ENCODE results near the gene TMEM183A.
"Not testable (repeated sequence)": the region's sequence is repeated elsewhere in the genome, so short reads cannot be mapped to it uniquely, and the experiment has no call there.

Gene TMEM183A

DNA sequence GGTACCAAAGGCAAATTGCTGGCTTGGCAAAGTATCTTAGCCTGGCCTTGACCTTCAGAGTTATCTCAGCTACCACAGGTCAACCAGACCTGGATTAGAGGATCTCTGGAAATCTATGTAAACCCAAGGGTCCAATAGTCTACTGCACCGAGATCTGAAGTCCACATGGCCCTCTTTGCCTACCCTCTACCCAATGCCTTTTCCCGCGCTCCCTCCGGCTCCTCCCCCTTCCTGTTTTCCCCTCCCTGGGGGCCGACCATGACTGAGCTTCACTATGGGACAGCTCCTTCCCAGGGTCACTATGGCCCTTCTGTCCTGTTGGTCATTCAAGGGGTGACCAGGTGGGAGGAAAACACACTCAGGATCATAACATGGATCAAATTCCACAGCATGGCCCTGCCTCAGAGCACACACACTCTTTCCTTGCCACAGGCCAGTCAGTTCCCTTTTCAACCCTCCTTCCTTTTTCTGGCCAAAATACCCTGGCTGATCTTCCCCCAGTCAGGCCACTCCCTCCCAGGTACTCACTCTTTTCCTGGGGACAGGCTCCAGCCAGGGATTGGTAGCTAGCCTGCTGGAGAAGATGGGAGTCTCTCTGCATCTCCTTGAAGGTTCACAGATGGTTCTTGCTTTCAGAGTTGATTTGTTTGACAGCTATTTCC, 19.1 kb upstream of the TMEM183A start:
- DNase-seq, result no peak

DNA sequence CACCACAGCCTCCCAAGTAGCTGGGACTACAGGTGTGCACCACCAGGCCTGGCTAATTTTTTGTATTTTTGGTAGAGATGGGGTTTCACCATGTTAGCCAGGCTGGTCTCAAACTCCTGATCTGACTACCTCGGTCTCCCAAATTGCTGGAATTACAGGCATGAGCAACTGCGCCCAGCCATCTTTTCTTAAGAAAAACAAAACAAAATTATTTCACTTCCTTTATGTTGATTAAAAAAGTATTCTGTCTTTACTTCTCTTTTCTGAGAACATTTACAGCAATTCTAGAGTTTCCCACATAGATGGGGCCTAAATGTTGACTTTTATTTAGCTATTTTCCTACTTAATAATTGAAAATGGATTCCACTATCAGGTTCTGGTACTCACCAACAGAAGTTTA, 17.3 kb upstream of the TMEM183A start:
- DNase-seq, result no peak

DNA sequence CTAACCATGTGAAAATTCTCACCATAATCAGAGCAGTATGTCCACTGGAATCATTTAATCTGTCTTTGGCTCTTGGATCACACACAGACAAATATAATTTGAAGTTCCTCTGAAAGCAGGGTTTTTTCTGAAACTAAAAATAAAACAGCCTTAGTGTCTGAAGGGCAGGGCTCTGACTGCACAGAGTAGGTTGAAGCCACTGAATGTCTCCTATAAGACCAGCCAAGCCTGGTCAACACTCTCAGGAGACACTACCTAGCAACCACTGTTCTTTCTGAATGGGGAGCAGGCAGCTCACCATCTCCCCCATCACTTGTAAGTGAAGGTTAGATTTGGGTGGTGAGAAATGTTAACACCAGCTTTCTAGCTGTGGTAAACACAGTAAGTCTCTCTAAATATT, 16.1 kb upstream of the TMEM183A start:
- no peak for DNase-seq

DNA sequence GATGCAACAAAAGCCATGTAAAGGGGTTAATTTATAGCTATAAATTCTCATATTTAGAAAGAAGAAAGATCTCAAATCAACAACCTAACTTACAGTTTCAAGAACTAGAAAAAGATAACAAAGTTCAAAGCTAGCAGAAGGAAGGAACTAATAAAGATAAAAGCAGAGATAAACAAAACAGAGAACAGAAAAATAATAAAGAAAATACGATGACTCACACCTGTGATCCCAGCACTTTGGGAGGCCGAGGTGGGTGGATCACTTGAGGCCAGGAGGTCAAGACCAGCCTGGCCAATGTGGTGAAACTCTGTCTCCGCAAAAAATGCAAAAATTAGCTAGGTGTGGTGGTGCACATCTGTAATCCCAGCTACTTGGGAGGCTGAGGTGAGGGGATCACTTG, 12.4 kb upstream of the TMEM183A start:
- DNase-seq, result no peak

DNA sequence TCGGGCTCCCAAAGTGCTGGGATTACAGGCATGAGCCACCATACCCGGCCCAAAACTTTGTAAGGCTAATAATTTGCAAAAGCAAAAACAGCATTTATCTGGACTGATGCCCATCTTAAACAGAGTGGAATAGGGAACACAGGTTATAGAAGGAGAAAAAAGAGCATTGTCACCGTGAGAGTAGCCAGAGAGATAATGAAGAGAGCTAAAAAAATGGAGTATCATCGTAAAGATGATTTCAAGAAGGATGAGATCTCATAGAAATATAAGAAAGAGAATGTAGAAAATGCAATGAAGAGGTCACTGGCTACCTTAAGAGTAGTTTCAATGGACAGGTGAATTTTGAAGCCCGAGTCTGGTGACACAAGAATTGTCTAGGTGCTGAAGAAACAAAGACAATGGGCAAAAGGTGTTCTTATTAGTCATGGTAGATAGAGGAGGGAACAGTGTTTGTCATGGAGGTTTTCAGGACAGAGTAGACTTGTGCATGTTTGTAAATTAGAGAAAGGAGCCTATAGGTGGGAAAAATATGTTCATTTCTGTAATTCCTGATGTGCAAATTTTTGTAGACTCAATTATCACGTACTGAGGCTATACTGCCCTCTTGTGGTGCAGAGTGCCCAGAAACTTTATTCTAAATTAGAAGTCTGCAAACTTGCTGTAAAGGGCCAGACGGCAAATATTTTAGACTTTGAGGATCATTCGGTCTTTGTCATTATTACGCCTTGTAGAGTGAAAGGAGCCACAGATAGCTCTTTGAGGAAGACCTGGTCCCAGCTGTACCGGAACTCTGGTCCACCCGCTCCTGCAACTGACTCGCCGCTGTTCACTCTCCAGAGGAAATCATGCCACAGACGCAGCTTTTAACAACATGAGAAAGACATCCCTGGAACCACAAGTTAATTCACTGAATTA, 8.1 kb upstream of the TMEM183A start:
- peak; percentile 54 for DNase-seq

DNA sequence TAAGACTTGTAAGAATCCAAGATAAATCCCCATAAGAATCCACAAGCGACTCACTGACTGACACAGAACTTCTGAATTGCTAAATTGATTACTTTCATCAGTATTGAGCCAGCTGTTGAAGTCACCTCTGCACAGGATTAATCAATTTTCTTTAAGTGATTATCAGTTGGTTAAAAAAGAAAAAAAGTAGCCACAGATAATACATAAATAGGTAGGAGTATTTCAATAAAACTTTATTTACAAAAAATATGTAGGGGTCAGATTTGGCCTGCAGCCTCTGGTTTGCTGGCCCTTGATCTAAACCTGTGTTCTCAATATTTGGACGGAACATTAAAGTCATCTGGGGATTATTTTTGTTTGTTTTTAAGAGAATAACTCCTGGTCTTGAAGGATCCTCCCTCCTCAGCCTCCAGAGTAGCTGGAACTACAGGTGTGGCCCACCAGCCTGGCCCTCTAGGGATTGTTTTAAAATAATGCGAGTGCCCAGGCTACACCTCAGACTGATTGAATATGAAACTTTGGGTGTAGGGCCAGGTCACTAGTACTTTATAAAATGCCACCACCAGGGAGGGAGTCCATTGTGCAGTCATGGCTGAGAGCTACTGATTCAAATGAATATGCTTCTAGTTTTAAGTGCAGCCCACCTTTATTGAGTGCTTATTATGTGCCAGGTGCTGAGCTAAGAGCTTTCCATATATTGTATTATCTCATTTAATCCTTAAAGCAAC, 6.8 kb upstream of the TMEM183A start:
- DNase-seq, result no peak

DNA sequence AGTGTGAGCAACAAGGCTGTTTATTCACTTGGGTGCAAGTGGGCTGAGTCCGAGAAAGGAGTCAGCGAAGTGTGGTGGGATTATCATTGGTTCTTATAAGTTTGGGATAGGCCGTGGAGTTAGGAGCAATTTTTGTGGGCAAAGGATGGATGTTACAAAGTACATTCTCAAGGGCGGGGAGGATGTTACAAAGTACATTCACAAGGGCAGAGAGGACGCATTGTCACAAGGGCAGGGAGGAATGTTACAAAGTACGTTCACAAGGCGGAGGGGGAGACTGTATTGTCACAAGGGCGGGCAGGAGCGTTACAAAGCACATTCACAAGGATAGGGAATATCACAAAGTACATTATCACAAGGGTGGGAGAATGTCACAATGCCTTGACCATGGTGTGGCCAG, 5.2 kb upstream of the TMEM183A start:
- no peak for DNase-seq

DNA sequence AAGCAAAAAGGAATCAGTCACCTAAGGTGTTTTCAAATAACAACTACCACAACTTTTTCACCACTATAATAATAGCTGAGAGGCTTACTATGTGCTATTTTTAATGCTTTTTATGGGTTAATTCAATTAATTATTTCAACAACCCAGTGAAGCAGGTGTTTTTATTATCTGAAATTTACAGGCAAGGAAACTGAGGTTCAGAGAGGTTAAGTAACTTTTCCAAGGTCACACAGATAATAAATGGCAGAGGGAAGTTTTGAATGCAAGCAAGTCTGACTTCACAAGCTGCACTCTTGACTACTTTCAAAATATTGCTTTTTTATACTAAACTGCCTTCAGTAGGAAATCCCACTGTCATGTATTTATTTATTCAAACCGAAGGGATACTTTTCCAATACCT, 4.2 kb upstream of the TMEM183A start:
- DNase-seq, result no peak

DNA sequence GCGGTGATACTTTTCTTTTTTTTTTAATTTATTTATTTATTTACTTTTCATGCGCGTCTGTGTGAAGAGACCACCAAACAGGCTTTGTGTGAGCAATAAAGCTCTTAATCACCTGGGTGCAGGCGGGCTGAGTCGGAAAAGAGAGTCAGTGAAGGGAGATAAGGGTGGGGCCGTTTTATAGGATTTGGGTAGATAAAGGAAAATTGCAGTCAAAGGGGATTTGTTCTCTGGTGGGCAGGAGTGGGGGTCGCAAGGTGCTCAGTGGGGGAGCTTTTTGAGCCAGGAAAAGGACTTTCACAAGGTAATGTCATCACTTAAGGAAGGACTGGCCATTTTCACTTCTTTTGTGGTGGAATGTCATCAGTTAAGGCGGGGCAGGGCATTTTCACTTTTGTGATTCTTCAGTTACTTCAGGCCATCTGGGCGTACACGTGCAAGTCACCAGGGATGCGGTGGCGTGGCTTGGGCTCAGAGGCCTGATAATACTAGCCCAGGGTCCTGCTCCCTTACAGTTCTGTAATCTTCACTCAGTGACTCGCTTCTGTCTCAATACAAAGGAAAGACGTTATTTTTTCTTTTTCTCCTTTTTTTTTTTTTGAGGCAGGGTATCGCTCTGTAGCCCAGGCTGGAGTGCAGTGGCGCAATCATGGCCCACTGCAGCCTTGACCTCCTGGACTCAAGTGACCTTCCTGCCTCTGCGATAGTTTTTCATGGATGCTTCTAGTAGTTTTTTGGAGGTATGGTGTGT, 1.6 kb upstream of the TMEM183A start:
- not testable (repeated sequence) for DNase-seq

DNA sequence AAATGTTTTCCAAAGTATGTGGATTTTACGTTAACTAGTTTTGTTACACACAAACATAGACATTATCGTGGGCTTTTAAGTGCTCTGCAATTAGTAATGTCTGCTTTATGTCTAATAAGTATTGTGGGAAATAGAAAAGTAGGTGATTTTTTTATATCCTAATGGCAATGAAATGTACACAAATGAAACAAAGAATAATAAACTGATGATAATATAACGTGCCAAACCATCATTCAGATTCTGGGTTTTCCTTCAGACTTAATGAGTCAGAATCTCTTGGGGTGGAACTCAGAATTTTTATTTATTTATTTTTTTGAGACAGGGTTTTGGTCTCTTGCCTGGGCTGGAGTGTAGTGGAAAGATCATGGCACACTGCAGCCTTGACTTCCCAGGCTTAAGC, 2.0 kb downstream of the TMEM183A start:
- no peak for DNase-seq

DNA sequence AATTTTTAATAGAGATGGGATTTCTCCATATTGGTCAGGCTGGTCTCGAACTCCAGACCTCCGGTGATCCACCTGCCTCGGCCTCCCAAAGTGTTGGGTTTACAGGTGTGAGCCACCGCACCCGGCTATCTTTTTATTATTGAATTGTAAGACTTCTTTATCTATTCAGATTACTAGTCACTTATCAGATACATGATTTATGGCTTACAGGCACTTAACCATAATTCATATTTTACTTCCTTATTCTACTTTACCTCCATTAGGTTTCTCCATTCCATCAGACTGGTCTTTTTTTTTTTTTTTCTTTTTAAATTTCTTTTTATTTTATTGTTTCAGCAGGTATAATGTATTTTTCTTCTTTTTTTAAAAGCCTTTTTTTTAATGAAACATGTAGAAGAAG, 4.4 kb downstream of the TMEM183A start:
- DNase-seq, result no peak

DNA sequence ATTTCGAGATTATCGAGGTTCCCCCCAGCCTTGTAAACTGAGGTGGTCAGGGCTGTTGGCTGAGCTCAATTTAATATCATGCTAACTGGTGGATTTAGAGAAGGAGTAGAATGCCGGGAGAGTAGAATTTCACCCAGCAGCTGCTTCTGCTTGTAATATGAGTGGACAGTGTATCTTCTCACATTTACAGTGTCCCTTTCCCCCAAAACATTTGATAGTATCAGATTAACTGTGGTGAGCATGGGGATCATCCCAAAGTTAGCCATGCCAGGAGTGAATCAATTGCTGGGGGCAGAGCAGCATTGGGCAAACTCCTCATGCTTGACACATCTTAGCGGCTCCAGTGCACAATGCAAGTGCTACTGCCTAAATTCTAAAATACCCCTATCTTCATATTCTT, 9.9 kb downstream of the TMEM183A start:
- no peak for DNase-seq

DNA sequence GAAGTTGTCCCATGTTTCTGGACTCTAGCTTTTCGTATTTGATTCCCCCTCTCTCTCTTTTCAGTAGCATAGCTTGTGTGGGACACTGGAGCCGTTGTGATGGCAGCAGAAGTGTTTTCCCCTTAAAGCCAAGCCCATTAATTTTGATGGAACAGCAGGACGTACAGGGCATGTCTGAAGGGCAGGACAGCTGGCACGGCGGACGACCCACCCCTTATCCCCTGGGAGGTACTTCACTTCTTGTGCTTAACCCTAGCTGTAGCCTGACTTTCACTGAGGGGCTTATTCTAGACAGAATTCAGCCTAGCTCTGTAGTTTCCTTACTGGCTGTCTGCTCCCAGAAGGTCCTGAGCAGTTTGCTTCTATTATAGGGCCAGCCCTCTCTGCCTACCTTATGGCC, 10.5 kb downstream of the TMEM183A start:
- no peak for DNase-seq

DNA sequence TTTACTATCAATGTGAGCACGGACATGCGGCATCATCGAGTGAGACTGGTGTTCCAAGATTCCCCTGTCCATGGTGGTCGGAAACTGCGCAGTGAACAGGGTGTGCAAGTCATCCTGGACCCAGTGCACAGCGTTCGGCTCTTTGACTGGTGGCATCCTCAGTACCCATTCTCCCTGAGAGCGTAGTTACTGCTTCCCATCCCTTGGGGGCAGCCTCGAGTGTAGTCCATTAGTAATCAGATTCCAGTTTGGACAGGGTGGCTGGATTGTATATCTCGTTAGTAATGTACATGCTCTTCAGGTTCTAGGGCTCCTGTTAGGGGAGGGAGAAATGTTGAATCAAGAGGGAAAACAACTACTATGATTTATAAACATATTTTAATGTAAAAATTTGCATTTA, 15.7 kb downstream of the TMEM183A start:
- DNase-seq, result not testable (repeated sequence)

DNA sequence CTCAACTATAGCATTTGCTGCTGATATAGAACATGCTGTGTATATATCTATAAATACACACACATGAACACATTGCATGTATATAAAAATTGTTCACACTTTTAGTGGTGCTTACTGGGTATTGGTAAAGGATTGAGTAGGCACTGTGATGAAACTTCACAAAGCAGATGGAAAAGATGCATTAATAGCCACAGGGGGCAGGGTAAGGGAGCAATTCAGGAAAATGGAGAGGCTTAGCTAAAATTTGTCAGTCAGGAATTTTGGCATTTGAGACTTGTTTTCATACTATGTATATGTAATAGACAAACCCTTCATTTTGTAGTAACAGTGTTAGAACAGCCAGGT, 18.5 kb downstream of the TMEM183A start:
- no peak for DNase-seq

DNA sequence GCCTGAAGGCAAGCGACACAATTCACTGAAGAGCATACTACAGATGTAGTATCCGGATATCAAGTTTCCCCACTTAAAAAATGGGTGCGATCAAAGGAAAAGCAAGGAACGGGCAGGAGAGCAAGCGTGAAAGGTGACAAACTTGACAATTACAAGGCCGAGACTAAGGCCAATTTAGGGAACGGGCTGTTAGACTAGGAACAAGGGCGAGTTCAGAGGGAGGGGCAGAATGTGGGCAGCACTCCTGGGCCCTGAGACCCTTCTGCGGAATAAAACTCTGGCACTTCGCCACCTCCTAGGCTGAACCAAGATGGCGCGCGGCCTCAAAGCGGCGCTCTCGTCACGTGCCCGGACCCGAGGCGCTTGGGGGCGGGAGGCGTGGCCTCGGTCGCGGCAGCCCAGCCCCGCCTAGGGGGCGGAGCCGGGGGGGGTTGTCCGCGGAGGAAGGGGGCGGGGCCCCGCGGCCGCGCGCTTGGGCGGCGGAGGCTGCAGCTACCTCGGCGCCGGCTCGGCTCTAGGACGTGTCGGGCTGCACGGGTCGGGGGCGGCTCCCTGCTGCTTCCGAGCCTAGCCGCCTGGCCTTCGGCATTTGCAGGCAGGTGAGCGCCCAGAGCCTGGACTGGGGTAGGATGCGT, 19.0 kb downstream of the TMEM183A start, which contains the start of gene PPFIA4:
Gene PPFIA4 (plus strand): TSS at position 461 of the 635 bp plus-strand sequence. CDS start 12,518 bp downstream, outside the sequence.
- peak; percentile 90 for DNase-seq

DNA sequence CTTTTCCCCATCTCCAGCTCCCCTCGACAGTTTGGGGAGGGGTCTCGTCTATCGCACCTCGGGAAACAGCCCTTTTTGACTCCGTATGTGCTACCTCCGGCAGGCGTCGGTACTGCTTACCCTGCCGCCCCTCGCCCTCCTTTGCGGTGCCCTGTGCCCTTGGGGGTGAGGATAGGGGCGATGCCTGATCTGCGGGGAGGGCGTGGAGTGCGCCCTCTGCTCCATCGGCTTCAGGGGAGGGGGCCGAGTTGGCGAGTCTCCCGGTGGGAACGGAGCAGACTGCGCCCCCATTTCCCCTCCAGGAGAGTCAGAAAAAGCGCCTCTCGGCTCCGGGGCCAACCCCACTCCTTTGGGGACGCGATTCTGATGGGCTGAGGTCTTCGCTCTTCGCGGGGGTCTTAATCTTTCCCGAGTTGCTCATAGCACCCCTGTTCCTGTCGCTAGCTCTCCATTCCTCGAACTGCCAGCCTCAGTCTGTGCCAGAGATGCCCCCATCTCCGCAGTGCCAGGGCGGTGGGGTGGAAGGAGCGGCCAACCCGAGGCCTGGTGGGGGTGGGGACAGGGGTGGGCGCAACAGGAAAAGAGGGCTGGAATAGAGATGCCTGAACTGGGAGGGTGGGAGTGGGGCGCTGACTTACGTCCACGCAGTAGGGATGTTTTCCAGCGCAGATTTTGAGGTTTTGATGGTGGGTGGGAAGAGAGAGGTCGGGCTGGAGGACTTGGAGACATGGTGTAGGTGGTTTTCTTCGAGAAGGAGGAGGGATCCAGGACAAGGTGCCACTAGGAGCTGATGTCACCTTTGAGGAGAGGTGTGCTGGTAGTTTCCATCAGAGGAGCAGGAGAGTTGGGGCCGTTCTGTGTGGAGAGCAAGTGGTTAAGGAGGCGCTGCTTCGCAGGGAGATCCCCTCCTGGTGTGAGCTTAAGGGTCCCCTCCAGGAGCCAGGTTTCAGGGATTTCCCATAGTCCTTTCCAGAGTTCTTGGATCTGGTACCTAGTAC, 19.8 kb downstream of the TMEM183A start:
- no peak for DNase-seq

DNA sequence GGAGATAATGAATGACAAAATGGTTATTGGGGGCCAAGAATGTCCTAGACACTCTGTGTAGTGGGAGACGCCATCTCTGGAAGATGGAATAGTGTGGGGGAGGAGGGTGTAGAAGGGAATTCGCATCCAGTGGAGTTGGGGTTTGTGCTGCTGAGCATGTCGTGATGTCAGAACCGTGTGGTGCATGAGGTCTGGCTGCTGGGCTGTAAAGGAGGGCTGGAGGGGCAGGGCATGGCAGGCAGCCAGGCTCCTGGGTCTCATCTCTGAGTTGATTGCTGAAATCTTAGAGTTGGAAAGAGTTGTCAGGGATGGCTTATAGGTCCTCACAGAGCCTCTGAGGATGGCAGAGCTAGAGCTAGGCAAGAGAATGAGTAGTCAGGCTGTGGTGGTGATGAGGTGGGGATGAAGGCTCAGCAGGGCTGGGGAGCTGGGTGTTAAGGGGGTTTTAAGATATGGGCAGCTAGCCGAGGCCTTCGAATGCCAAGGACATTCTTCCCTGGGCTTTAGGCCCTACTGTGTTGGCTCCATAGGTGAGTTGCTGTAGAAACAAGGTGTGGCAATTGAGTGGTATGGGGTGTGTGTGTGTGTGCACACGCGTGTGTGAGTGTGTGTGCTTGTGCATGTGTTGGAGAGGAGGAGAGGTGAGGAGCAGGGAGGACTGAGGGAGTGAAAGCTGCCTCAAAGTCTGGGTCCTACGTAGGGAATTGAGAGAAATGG, 21.1 kb downstream of the TMEM183A start:
- no peak for DNase-seq

DNA sequence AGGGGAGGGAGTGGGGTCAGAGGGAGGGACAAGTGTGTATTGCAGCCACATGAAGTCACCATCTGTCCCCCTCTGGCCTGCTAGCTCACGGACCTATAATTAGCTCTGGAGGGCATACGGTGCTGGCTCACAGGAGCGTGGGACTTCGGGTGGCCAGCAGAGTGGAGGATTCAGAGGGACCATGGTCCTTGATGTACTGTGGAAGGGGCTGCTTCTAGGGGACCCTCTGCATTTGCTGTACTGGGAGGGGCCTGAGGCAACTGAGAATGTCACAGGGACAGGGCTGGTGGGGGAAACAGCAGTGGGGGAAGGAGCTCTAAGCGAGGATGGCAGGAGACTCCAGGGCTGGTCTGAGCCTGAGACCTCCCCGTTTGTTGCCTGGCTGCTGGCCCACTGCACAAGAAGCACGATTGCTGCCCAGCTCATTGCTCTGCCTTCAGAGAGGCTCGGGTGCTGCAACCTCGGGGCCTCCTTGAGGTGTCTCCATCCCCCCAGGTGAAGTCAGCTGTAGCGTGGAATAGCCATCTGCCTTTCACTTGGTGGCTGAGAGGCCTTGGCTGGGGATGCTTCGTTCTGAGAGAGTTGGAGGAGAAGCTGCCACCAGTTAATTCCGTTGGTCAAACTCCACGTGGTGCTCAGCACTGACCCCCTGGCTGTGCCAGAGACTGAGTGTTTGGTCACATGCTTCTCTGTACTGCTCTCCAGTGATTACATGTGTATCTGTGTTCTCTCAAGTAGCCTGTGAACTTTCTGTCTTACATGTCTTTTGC, 21.8 kb downstream of the TMEM183A start:
- no peak for DNase-seq
